ENCODE results near the gene LYZ. TPM values are rescaled to one million over a fixed set of nuclear protein-coding genes. Genes with fewer than 3 reads are reported as not detected.
A peak's percentile ranks its signal among the peaks of the same experiment; 100 is the strongest.

The LYZ gene
- total RNA-seq, 2 donors from 2014 or later, result 18.8 to 118 TPM

DNA sequence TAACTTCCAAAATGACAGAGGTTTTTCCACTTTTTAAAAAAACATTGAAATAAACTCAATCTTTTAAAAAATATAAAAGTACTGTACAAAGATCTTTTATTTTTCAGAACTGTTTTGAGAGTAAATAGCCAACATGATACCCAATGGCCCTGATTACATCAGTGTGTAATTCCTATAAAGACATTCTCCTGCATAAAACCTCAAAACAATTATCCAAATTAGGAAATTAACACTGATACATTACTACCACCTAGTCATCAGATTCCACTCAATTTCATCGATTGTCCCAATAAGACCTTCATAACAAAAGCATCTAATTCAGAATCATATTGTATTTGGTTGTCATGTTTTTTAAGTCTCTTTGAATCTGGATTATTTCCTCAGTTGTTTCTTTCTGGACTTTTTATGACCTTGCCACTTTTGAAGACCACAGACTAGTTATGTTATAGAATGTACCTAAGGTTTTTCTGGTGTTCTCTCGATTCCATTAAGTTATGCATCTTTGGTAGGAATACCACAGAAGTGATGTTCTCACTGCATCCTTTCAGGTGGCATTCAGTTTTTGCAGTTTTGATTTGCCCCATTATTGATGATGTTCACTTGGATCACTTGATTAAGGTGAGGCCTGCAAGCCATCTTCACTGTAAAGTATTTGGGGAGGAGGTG lies 7.3 kb downstream of the LYZ start:
- no peaks in the 10 kb centered on the region for H3K36me3 ChIP-seq (replicated peaks in 1 of 2; ENCODE audit: insufficient read depth in 1 of 2, low read depth in 2 of 2)
- ATAC-seq (no peak), DNase-seq (no peak)
- no peaks in the 10 kb centered on the region for H3K27me3 ChIP-seq
- TF ChIP-seq, protein P1, sequence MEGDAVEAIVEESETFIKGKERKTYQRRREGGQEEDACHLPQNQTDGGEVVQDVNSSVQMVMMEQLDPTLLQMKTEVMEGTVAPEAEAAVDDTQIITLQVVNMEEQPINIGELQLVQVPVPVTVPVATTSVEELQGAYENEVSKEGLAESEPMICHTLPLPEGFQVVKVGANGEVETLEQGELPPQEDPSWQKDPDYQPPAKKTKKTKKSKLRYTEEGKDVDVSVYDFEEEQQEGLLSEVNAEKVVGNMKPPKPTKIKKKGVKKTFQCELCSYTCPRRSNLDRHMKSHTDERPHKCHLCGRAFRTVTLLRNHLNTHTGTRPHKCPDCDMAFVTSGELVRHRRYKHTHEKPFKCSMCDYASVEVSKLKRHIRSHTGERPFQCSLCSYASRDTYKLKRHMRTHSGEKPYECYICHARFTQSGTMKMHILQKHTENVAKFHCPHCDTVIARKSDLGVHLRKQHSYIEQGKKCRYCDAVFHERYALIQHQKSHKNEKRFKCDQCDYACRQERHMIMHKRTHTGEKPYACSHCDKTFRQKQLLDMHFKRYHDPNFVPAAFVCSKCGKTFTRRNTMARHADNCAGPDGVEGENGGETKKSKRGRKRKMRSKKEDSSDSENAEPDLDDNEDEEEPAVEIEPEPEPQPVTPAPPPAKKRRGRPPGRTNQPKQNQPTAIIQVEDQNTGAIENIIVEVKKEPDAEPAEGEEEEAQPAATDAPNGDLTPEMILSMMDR (IDR thresholded peaks at IDR 0.05), result no peak
- no peak for TF ChIP-seq POLR2A (IDR thresholded peaks at IDR 0.05)
- intact Hi-C loops (cut with DNase I), result loop anchor here (10.0 kb wide), 1 partner anchor 61 kb away; no protein-coding TSS in a partner anchor
- H3K4me1 ChIP-seq, result peaks cover 22% of the 10 kb centered on the region
- H3K9me3 ChIP-seq, result no peaks in the 10 kb centered on the region
- H3K27ac ChIP-seq, result no peak overlapping the region
- 65% methylated on average over 2 of the region's 2 CpGs for WGBS, 2 donors
- no peak overlapping the region for H3K4me3 ChIP-seq

DNA sequence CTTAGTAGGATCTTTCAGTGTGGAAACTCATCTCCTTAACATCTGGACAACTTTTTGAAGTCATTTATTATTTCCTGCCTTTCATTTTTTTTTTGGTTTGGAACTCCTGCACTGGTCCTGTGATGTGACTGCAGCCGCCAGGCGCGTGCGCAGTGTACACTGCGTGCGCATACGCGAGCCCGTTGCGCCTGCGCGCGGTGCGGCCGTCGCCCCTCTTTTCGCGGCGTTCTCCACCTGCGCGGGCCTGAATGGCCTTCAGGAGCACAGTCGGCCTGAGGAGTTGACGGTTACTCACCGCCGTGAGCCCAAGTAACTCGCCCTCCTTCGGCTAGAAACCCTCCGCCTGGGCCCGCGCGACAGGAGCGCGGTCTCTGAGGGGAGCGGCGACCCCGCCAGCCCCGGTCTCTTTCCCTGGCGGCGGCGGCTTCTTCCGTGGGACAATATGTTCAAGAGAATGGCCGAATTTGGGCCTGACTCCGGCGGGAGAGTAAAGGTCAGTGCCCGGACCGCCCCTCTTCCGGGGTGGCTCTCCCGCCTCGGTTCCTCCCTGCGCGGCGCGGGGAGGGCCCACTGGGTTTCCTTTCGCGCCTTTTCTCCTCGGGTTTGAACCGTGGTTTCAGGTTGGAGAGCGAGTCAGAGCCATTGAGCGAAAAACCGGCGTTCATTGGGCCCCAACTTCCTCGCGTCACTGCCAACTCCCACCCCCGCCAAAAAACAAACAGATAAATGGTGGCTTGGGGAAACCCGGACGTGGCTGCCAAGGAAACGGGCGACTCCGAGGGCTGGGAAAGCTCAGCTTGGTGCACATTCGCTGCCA lies 11.6 kb downstream of the LYZ start, which contains the start of gene YEATS4:
Gene YEATS4, plus strand, starts transcription at position 213 of the 817 bp plus-strand sequence. Its CDS starts 230 bp downstream, at position 443.
- peak; percentile 92 for ATAC-seq
- Histone ChIP-seq H3K4me1 (peaks cover 25% of the 10 kb centered on the region), H3K27me3 (no peaks in the 10 kb centered on the region), H3K4me3 (peak within 1 kb of the TSS; percentile 71 to 85), H3K27ac (peak within 1 kb of the TSS; percentile 99), H3K36me3 (replicated peaks in 1 of 2; ENCODE audit: insufficient read depth in 1 of 2, low read depth in 2 of 2) (peaks cover 0 to 3% of the 10 kb centered on the region in 2 donors), H3K9me3 (no peaks in the 10 kb centered on the region)
- peak; percentile 95 to 97 (median 96) for DNase-seq
- intact Hi-C loops (cut with DNase I), result loop anchor here (10.0 kb wide), 1 partner anchor 65 kb away; no protein-coding TSS in a partner anchor
- peak; percentile 81 to 91 (median 87) for TF ChIP-seq POLR2A (IDR thresholded peaks at IDR 0.05)
- TF ChIP-seq, protein P1 (IDR thresholded peaks at IDR 0.05), result peak in 3 of 7 experiments; percentile 4 to 26 (median 25)
- 0 to 1% methylated on average over 19 to 70 of the region's 70 CpGs for WGBS, 2 donors

DNA sequence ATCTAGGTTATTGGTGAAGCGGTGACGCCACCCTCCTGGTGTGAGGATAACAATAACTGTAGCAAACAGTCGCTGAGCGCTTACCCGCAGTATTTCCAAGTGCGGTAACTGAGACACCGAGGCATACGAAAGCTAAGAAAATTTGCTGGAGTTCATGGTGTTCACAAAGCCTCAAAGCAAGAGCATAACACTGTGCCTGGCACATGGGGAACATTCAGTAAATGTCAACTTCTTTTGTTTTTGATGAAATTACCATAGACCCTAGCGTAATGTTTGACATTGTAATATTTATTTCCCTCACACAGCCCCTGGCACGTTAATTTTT lies 12.1 kb downstream of the LYZ start:
- WGBS, 2 donors, result 4 to 8% methylated on average over 7 to 10 of the region's 10 CpGs
- Histone ChIP-seq H3K27ac (peak overlapping the region; percentile 99), H3K4me3 (peak overlapping the region in 1 of 2 donors; percentile 71), H3K36me3 (replicated peaks in 1 of 2; ENCODE audit: insufficient read depth in 1 of 2, low read depth in 2 of 2) (peaks cover 0 to 3% of the 10 kb centered on the region in 2 donors), H3K27me3 (no peaks in the 10 kb centered on the region), H3K4me1 (peaks cover 25% of the 10 kb centered on the region), H3K9me3 (no peaks in the 10 kb centered on the region)
- DNase-seq (no peak), ATAC-seq (no peak)
- no peak for TF ChIP-seq POLR2A (IDR thresholded peaks at IDR 0.05)
- intact Hi-C loops (cut with DNase I), result no loop called here

DNA sequence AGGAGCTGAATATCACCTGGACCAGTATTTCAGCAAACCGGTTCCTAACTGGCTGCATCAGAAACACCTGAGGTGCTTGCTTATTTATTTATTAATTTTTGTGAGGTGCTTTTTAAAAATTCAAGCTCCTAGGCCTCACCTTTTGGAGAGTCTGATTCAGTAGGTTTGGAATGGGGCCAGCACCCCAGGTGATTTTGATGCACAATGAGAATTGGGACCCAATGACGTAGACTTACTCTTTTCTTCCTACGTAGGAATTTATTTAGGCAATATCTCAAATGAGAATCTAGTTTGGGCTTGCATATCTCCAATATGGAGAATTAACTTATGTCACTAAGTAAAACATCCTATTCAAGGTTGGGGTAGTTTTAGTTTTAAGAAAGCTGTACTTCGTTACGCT lies 18.6 kb downstream of the LYZ start:
- DNase-seq (no peak), ATAC-seq (no peak)
- H3K4me3 ChIP-seq, result no peak overlapping the region
- TF ChIP-seq, protein P1 (IDR thresholded peaks at IDR 0.05), result no peak
- no peak for TF ChIP-seq POLR2A (IDR thresholded peaks at IDR 0.05)
- H3K36me3 ChIP-seq (replicated peaks in 1 of 2; ENCODE audit: insufficient read depth in 1 of 2, low read depth in 2 of 2), result peaks cover 0 to 14% of the 10 kb centered on the region in 2 donors
- no peaks in the 10 kb centered on the region for H3K4me1 ChIP-seq
- WGBS, 2 donors, result 93 to 96% methylated on average over 5 of the region's 5 CpGs
- no peaks in the 10 kb centered on the region for H3K9me3 ChIP-seq
- intact Hi-C loops (cut with DNase I), result no loop called here
- H3K27ac ChIP-seq, result no peak overlapping the region
- no peaks in the 10 kb centered on the region for H3K27me3 ChIP-seq

DNA sequence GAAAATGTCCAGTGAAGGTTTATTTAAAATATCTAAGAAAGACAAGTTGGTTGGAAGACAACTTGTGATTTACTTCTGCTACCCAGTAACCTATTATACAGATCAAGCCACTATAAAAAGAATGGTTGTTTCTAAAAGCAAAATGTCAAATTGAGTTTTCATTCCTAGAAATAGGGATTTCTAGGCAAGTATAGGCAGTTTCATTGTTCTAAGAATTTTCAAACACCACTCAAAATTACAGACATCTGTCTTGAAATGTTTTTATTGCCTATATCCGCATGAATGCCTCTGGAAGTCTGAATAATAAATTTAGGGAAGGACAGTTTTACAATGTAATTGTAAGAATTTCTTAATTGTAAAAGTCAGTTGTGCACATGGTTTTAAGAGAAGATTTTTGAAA lies 20.0 kb downstream of the LYZ start:
- DNase-seq, result no peak
- H3K36me3 ChIP-seq (replicated peaks in 1 of 2; ENCODE audit: insufficient read depth in 1 of 2, low read depth in 2 of 2), result peaks cover 4 to 11% of the 10 kb centered on the region in 2 donors
- no peak overlapping the region for H3K27ac ChIP-seq
- intact Hi-C loops (cut with DNase I), result no loop called here
- H3K4me3 ChIP-seq, result no peak overlapping the region
- no peaks in the 10 kb centered on the region for H3K4me1 ChIP-seq
- no peak for TF ChIP-seq POLR2A (IDR thresholded peaks at IDR 0.05)
- TF ChIP-seq, protein P1 (IDR thresholded peaks at IDR 0.05), result no peak
- 97 to 100% methylated on average over 1 of the region's 1 CpG for WGBS, 2 donors
- H3K9me3 ChIP-seq, result no peaks in the 10 kb centered on the region
- H3K27me3 ChIP-seq, result no peaks in the 10 kb centered on the region
- ATAC-seq, result no peak

All from body of pancreas (tissue), 4 donors.